Natural killer cell (primary cell): ENCODE results near the gene HTR1A. TPM values are rescaled to one million over a fixed set of nuclear protein-coding genes. Genes with fewer than 3 reads are reported as not detected.

Experiments used
- ATAC-seq, 3 donors: fragments of 150-1000 bp in 2 of 3; fragments of 200-7000 bp in 1 of 3; cut with Tn5 transposase; 1 replicate in 1 of 3; 2 replicates in 2 of 3; pipeline ENCODE4 v1.10.0; 2021; ENCODE audit warnings: mild to moderate bottlenecking in 2 of 3, moderate library complexity in 2 of 3
- DNase-seq, 2 donors: peaks; one replicate each; pipeline versions ENCODE4 v3.0.0 to v3.0.0-alpha.2; 2013 to 2021; ENCODE audit warnings: mixed read lengths in 1 of 2
- H3K27ac ChIP-seq: one replicate; pipeline ENCODE4 v1.5.1; 2013; ENCODE audit warnings: mild to moderate bottlenecking, low read length
- H3K27me3 ChIP-seq: one replicate; pipeline ENCODE4 v1.6.1; 2013; ENCODE audit warnings: low read length; ENCODE audit not compliant: control insufficient read depth, insufficient read depth
- H3K36me3 ChIP-seq: one replicate; pipeline ENCODE4 v1.6.1; 2013; ENCODE audit warnings: low read length; ENCODE audit not compliant: control insufficient read depth, insufficient read depth
- H3K4me1 ChIP-seq: one replicate; pipeline ENCODE4 v1.6.1; 2013; ENCODE audit warnings: low read length; ENCODE audit not compliant: control insufficient read depth, insufficient read depth
- H3K4me3 ChIP-seq: one replicate; pipeline ENCODE4 v1.5.1; 2013; ENCODE audit warnings: low read length
- H3K9me3 ChIP-seq: one replicate; pipeline ENCODE4 v1.6.1; 2013; ENCODE audit warnings: low read length; ENCODE audit not compliant: control insufficient read depth, insufficient read depth
- H3K27ac Mint-ChIP-seq, 2 donors: one replicate each; pipeline ENCODE4 v1.8.0; 2022; ENCODE audit warnings: mild to moderate bottlenecking in 2 of 2, mixed read lengths in 2 of 2, moderate library complexity in 1 of 2
- H3K27me3 Mint-ChIP-seq, 2 donors: one replicate each; pipeline ENCODE4 v1.8.0; 2022; ENCODE audit warnings: low read depth in 2 of 2, mixed read lengths in 2 of 2
- H3K36me3 Mint-ChIP-seq: one replicate; pipeline ENCODE4 v1.8.0; 2022; ENCODE audit warnings: mixed read lengths
- H3K4me1 Mint-ChIP-seq, 2 donors: one replicate each; pipeline ENCODE4 v1.8.0; 2022; ENCODE audit warnings: mixed read lengths in 2 of 2
- H3K4me3 Mint-ChIP-seq: one replicate; pipeline ENCODE4 v1.8.0; 2022; ENCODE audit warnings: mild to moderate bottlenecking, moderate library complexity, mixed read lengths
- H3K9me3 Mint-ChIP-seq, 2 donors: one replicate each; pipeline ENCODE4 v1.8.0; 2022; ENCODE audit warnings: mixed read lengths in 2 of 2
- WGBS: methylation state at CpG from one replicate; pipeline ENCODE4 v1.1.7; 2013; ENCODE audit warnings: missing lambda C conversion rate; ENCODE audit not compliant: insufficient coverage; 5-methylcytosine and 5-hydroxymethylcytosine counted together
- intact Hi-C: fragments of 100-400 bp; cut with micrococcal nuclease; formaldehyde crosslinking; loops from one replicate; pipeline ENCODE4 v1.14.2; 2022
- total RNA-seq, 4 donors: library from RNA; stranded (reverse); fragments of 120-200 nt in 1 of 4; gene quantifications; one replicate each; pipeline versions ENCODE4 v1.2.3 to v1.2.4, GENCODE V29; 2013 to 2022
- TF ChIP-seq, protein P1 (sequence below): fragments of 200-600 bp; IDR thresholded peaks from one replicate; pipeline ENCODE4 v1.8.0; 2022; ENCODE audit warnings: antibody characterized with exemption

Gene HTR1A
- total RNA-seq, 3 donors from 2014 or later (not counting 1 experiment from before 2014, with no cell fraction given), result not detected

DNA sequence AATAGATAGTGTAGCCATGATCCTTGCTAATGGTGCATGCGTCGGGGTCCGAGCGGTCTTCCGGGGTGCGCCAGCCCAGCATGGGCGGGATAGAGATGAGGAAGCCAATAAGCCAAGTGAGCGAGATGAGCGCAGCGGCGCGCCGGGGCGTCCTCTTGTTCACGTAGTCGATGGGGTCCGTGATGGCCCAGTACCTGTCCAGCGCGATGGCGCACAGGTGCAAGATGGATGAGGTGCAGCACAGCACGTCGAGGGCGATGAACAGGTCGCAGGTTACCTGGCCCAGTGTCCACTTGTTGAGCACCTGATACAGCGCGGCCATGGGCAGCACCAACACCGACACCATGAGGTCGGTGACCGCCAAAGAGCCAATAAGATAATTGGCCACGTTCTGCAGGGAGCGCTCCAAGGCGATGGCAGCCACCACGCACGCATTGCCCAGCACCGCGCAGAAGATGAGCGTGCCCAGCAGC is 1.1 kb downstream of the HTR1A start:
- Histone ChIP-seq H3K4me1 (no peaks in the 10 kb centered on the region), H3K27ac (no peak overlapping the region), H3K36me3 (no peaks in the 10 kb centered on the region), H3K9me3 (peaks cover 13% of the 10 kb centered on the region), H3K4me3 (no peak overlapping the region), H3K27me3 (peaks cover 7% of the 10 kb centered on the region)
- H3K27ac Mint-ChIP-seq, result no peak overlapping the region
- H3K4me3 Mint-ChIP-seq, result no peak overlapping the region
- peaks cover 3 to 8% of the 10 kb centered on the region in 2 donors for H3K9me3 Mint-ChIP-seq
- no peak for DNase-seq
- intact Hi-C loops, result no loop called here
- peaks cover 13 to 16% of the 10 kb centered on the region in 2 donors for H3K27me3 Mint-ChIP-seq
- WGBS, result 17% methylated on average over 37 of the region's 37 CpGs
- H3K4me1 Mint-ChIP-seq, result no peaks in the 10 kb centered on the region
- ATAC-seq, result no peak
- TF ChIP-seq, protein P1, sequence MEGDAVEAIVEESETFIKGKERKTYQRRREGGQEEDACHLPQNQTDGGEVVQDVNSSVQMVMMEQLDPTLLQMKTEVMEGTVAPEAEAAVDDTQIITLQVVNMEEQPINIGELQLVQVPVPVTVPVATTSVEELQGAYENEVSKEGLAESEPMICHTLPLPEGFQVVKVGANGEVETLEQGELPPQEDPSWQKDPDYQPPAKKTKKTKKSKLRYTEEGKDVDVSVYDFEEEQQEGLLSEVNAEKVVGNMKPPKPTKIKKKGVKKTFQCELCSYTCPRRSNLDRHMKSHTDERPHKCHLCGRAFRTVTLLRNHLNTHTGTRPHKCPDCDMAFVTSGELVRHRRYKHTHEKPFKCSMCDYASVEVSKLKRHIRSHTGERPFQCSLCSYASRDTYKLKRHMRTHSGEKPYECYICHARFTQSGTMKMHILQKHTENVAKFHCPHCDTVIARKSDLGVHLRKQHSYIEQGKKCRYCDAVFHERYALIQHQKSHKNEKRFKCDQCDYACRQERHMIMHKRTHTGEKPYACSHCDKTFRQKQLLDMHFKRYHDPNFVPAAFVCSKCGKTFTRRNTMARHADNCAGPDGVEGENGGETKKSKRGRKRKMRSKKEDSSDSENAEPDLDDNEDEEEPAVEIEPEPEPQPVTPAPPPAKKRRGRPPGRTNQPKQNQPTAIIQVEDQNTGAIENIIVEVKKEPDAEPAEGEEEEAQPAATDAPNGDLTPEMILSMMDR, result no peak
- H3K36me3 Mint-ChIP-seq, result peaks cover 14% of the 10 kb centered on the region

DNA sequence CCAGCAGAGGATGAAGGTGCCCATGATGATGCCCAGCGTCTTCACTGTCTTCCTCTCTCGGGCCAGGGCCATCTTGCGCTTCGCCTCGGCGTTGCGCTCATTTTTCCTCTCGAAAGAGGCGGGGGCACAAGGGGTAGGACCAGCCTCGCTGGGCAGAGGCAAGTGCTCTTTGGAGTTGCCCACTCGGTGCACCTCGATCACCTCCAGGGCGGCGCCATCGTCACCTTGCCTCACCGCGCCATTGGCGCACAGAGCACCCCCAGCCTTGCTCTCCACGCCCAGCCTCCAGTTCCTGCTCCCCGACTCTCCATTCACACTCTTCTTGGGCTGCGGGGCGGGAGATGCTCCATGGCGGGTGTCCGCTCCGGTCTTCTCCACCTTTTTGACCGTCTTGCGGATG is 1.6 kb downstream of the HTR1A start:
- peaks cover 14% of the 10 kb centered on the region for H3K36me3 Mint-ChIP-seq
- Histone ChIP-seq H3K27me3 (peaks cover 7% of the 10 kb centered on the region), H3K27ac (no peak overlapping the region), H3K4me3 (no peak overlapping the region), H3K9me3 (peaks cover 13% of the 10 kb centered on the region), H3K4me1 (no peaks in the 10 kb centered on the region), H3K36me3 (no peaks in the 10 kb centered on the region)
- intact Hi-C loops, result no loop called here
- 19% methylated on average over 27 of the region's 27 CpGs for WGBS
- no peak overlapping the region for H3K27ac Mint-ChIP-seq
- H3K4me1 Mint-ChIP-seq, result no peaks in the 10 kb centered on the region
- TF ChIP-seq, protein P1, result no peak
- H3K27me3 Mint-ChIP-seq, result peaks cover 13 to 16% of the 10 kb centered on the region in 2 donors
- ATAC-seq (no peak), DNase-seq (no peak)
- H3K4me3 Mint-ChIP-seq, result no peak overlapping the region
- H3K9me3 Mint-ChIP-seq, result peaks cover 7 to 13% of the 10 kb centered on the region in 2 donors

DNA sequence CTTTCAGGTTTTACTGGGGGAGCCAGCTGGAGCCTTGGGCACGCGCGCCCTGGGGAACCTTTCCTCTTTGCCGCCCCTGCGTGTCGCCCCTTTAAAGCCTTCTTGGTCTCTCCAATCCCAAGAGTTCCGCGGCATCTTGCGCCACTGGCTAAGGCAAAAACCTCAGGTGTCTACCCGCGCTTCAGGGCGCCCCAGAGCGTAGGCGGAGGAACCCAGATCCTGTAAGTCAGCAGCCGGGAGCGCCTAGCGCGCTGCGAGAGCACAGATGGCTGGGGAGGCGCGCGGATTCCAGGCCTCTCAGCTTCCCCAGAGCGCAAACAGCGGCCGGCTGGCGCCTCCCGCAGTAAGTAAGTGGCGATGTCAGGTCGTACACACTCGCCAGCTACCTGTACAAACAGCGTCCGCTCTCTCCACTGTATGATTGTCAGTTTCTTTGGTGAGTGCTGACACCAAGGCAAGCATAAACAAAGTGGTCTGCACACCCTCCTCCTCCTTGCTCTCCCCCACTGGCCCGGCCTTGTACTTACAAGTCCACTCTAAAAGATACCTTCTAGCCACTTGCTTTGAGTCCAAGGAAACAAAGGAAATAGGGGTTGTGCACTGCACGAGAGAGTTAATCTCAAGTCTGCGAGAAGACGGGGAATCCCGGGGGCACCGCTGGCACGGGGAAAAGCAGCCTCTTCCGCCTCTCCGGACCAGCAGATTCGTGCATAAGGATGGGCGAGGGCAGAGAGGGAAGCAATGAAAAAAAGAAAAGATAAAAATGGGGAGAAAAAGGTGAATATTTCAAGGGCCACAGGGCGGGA is 2.9 kb downstream of the HTR1A start:
- Histone ChIP-seq H3K36me3 (no peaks in the 10 kb centered on the region), H3K4me1 (no peaks in the 10 kb centered on the region), H3K27ac (no peak overlapping the region), H3K27me3 (peaks cover 7% of the 10 kb centered on the region), H3K9me3 (peaks cover 13% of the 10 kb centered on the region), H3K4me3 (no peak overlapping the region)
- Mint-ChIP-seq H3K9me3 (peaks cover 10 to 17% of the 10 kb centered on the region in 2 donors), H3K4me1 (no peaks in the 10 kb centered on the region), H3K4me3 (no peak overlapping the region), H3K27ac (no peak overlapping the region), H3K36me3 (peaks cover 14% of the 10 kb centered on the region), H3K27me3 (peaks cover 13 to 16% of the 10 kb centered on the region in 2 donors)
- intact Hi-C loops, result no loop called here
- ATAC-seq, result no peak
- WGBS, result 8% methylated on average over 44 of the region's 44 CpGs
- no peak for DNase-seq
- TF ChIP-seq, protein P1, result no peak
